Cardiac muscle cell (in vitro differentiated cells and primary cell): Measurements from ENCODE around the gene RALGPS1. TPM values are rescaled to one million over a fixed set of nuclear protein-coding genes. Genes with fewer than 3 reads are reported as not detected.

Source experiments
- DNase-seq, 2 donors: peaks; one replicate each; pipeline versions ENCODE4 v3.0.0 to v3.0.0-alpha.2; 2010 to 2017; ENCODE audit warnings: low read depth in 1 of 2, low spot score in 1 of 2
- H3K27ac ChIP-seq: fragments of 200-600 bp; sonication (generic); 2 replicates; pipeline ENCODE4 v1.5.1; 2016
- H3K27me3 ChIP-seq: fragments of 200-600 bp; sonication (generic); 2 replicates; pipeline ENCODE4 v1.6.0; 2016; ENCODE audit warnings: control low read depth
- H3K36me3 ChIP-seq: fragments of 200-600 bp; sonication (generic); 2 replicates; pipeline ENCODE4 v1.5.1; 2016; ENCODE audit warnings: control low read depth
- H3K4me1 ChIP-seq: fragments of 200-600 bp; sonication (generic); 2 replicates; pipeline ENCODE4 v1.8.1; 2017; ENCODE audit warnings: low read depth, mild to moderate bottlenecking, mixed run types
- H3K4me3 ChIP-seq: fragments of 200-600 bp; sonication (generic); 2 replicates; pipeline ENCODE4 v1.5.1; 2016; ENCODE audit warnings: mild to moderate bottlenecking
- H3K9me3 ChIP-seq: fragments of 200-600 bp; sonication (generic); 2 replicates; pipeline ENCODE4 v1.5.1; 2017; ENCODE audit warnings: low read depth, mild to moderate bottlenecking, control low read depth
- polyA plus RNA-seq: library from polyadenylated mRNA; unstranded; fragments of >200 nt; fragmentation: Nextera tagmentation; extraction: Ambion mirVana; gene quantifications from 2 replicates; pipeline ENCODE4 v1.2.1, GENCODE V29; 2016
- total RNA-seq: library from RNA; depleted of rRNA; stranded (reverse); fragments of >200 nt; gene quantifications from 2 replicates; pipeline ENCODE4 v1.2.3, GENCODE V29; 2016
- TF ChIP-seq, protein P1 (sequence below): IDR thresholded peaks from 2 replicates; pipeline ENCODE4 v1.5.1; 2012; ENCODE audit warnings: low read depth, mild to moderate bottlenecking, low read length

RALGPS1 gene
- total and polyA plus RNA-seq, 2 experiments from 2014 or later, result 14.1 to 16.1 TPM

DNA sequence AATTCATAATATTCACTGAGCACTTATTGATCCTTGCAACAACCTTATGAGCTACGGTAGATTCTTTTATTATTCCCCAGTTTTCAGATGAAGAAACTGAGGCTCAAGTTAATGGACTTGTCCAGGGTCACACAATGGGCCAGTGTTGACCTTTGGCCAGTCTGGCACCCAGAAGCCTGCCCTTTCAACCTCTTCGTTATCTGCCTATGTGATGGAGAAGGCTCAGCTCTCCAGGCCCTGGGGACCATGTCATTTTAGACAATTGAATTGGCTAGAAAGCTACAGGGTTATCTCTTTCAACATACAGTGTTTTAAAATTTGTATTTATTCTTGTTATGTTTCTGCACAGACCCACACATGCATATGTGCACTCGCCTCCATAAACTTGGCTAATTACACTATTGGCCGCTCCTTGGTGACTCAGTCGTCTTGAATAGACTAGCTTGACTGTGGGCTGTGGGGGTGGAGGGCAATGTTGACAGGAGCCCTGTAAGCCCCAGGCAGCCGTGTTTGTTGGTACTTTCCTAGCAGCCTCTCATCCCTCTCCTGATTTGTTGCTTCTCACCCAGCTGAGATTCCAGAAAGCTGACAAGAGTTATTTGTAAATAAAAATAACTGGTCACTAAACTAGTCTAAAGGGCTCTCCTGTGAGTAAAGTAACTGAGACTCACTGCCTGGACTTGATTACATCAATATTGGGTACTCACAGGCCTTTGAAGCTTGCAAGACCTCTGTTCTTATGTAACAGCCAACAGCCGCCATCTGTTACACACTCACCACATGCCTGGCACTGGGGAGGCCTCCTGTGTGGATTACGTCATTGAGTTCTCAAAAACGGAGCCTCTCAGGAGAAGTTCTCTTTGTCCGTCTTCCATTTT, 216.3 kb downstream of the RALGPS1 start:
- Histone ChIP-seq H3K36me3 (no peaks in the 10 kb centered on the region), H3K27ac (no peak overlapping the region)
- TF ChIP-seq, protein P1, sequence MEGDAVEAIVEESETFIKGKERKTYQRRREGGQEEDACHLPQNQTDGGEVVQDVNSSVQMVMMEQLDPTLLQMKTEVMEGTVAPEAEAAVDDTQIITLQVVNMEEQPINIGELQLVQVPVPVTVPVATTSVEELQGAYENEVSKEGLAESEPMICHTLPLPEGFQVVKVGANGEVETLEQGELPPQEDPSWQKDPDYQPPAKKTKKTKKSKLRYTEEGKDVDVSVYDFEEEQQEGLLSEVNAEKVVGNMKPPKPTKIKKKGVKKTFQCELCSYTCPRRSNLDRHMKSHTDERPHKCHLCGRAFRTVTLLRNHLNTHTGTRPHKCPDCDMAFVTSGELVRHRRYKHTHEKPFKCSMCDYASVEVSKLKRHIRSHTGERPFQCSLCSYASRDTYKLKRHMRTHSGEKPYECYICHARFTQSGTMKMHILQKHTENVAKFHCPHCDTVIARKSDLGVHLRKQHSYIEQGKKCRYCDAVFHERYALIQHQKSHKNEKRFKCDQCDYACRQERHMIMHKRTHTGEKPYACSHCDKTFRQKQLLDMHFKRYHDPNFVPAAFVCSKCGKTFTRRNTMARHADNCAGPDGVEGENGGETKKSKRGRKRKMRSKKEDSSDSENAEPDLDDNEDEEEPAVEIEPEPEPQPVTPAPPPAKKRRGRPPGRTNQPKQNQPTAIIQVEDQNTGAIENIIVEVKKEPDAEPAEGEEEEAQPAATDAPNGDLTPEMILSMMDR, result no peak

GRCh38 chr9:127131871-127132270, 217.3 kb downstream of the RALGPS1 start:
- Histone ChIP-seq H3K27ac (no peak overlapping the region), H3K9me3 (no peaks in the 10 kb centered on the region), H3K27me3 (no peaks in the 10 kb centered on the region), H3K4me1 (peaks cover 33% of the 10 kb centered on the region), H3K36me3 (no peaks in the 10 kb centered on the region), H3K4me3 (no peak overlapping the region)
- TF ChIP-seq, protein P1, result no peak
- DNase-seq, result peak in 1 of 2 donors; percentile 66

More for the DNA sequence above, 216.3 kb downstream of the RALGPS1 start:
- Histone ChIP-seq H3K9me3 (no peaks in the 10 kb centered on the region), H3K27me3 (no peaks in the 10 kb centered on the region), H3K4me1 (peaks cover 33% of the 10 kb centered on the region), H3K4me3 (no peak overlapping the region)
- peak in 1 of 2 donors; percentile 95 for DNase-seq

GRCh38 chr9:127132375-127132774, 217.8 kb downstream of the RALGPS1 start:
- Histone ChIP-seq H3K4me1 (peaks cover 33% of the 10 kb centered on the region), H3K4me3 (no peak overlapping the region), H3K9me3 (no peaks in the 10 kb centered on the region), H3K27ac (no peak overlapping the region), H3K36me3 (no peaks in the 10 kb centered on the region), H3K27me3 (no peaks in the 10 kb centered on the region)
- TF ChIP-seq, protein P1, result no peak
- no peak for DNase-seq

GRCh38 chr9:127132921-127133647, 218.5 kb downstream of the RALGPS1 start:
- Histone ChIP-seq H3K27me3 (no peaks in the 10 kb centered on the region), H3K4me1 (peaks cover 33% of the 10 kb centered on the region), H3K27ac (peak overlapping the region; percentile 39), H3K36me3 (no peaks in the 10 kb centered on the region), H3K4me3 (no peak overlapping the region), H3K9me3 (no peaks in the 10 kb centered on the region)
- peak in 1 of 2 donors; percentile 29 for DNase-seq
- TF ChIP-seq, protein P1, result no peak

- Histone ChIP-seq H3K27me3 (no peaks in the 10 kb centered on the region), H3K9me3 (no peaks in the 10 kb centered on the region), H3K4me3 (no peak overlapping the region), H3K36me3 (no peaks in the 10 kb centered on the region), H3K4me1 (peaks cover 33% of the 10 kb centered on the region), H3K27ac (peak overlapping the region; percentile 39)
- peak; percentile 21 to 74 for DNase-seq
- TF ChIP-seq, protein P1, result no peak
Observed at GRCh38 chr9:127133739-127134167, 219.2 kb downstream of the RALGPS1 start.
